Heart left ventricle (tissue), 13 donors: ENCODE data around the gene TPT1.

Experiments
- CTCF ChIP-seq, 12 donors: fragments of 200-600 bp; sonication (generic) in 4 of 12; IDR thresholded peaks; one replicate each; pipeline versions ENCODE4 v1.5.0 to v1.8.0; 2018 to 2022; ENCODE audit warnings: antibody characterized with exemption in 12 of 12, mild to moderate bottlenecking in 5 of 12
- POLR2A ChIP-seq, 2 donors: fragments of 450-650 bp; IDR thresholded peaks; one replicate each; pipeline ENCODE4 v1.6.1; 2017; ENCODE audit warnings: antibody characterized with exemption in 2 of 2, mild to moderate bottlenecking in 2 of 2, moderate library complexity in 2 of 2
- donor health status: ischemic (EF 13 %, LVEDD 7.1; RV severe dilation, severe dysfunction).
- donor health status: DM: no; HTN: yes; CAD: no.
- donor health status: DM: no; HTN: no; CAD: no.
- donor health status: ischemic (EF 25% LVEDD 6.9; RV normal size, moderate dysfunction).
- donor health status: ischemic (EF 25% LVEDD 5.7; RV mildly dilated, moderate dysfunction).
- donor health status: ischemic (EF 35%, LVEDD 5.7; RV mildly dilated, moderate dysfunction).
- donor health status: nonischemic (EF 11% LVEDD 7.7; RV severe dilation, severe dysfunction).
- donor health status: DM: yes; HTN: yes; CAD: no.
- donor health status: PGD.
- donor health status: ischemic (EF 29% LVEDD 5.4; RV normal size, mild dysfunction).
- donor health status: nonischemic (EF 23%, LVEDD 6.1; RV moderate dilation, normal function).

GRCh38 chr13:45332831-45333219 is 8.2 kb downstream of the TPT1 start:
- TF ChIP-seq POLR2A (IDR thresholded peaks at IDR 0.05) (no peak), CTCF (IDR thresholded peaks at IDR 0.05) (no peak)
